22Rv1 (cell line): ENCODE results near the gene SNUPN.

Experiments
- H3K27ac ChIP-seq: fragments of 450-650 bp; 2 replicates; pipeline ENCODE4 v1.5.1; 2017
- CTCF ChIP-seq: fragments of 450-650 bp; IDR thresholded peaks from 2 replicates; pipeline ENCODE4 v1.5.1; 2017; ENCODE audit warnings: mild to moderate bottlenecking
- ZFX ChIP-seq: fragments of 450-650 bp; IDR thresholded peaks from 2 replicates; pipeline ENCODE4 v1.6.1; 2017; ENCODE audit warnings: antibody characterized with exemption, borderline replicate concordance

The SNUPN gene

DNA sequence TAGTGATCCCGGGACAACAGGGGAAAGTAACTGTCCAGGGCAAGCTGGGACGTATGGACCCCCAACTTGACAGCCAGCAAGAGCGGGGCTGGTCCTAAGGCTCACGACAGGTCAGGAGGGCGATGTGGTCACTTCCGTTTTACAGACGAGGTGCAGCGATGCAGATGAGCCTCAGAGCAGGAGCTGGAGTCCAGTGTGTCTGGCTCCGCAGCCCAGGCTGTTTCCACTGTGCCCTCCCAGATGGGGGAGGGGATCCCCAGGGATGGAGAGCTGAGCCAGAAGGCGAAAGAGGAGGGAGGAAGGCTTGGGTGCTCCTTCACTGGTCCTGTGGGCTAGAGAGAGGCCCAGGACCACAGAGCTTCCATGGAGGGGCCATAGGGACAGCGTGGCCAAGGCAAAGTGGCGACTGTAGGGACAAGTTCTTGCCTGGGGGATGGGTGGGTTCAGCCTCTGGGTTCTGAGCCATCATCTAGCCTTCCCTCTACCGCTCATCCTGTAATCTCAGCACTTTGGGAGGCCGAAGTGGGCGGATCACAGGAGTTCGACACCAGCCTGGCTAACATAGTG lies 27.9 kb upstream of the SNUPN start:
- TF ChIP-seq ZFX, result no peak
- no peak for TF ChIP-seq CTCF
- no peak overlapping the region for H3K27ac ChIP-seq

DNA sequence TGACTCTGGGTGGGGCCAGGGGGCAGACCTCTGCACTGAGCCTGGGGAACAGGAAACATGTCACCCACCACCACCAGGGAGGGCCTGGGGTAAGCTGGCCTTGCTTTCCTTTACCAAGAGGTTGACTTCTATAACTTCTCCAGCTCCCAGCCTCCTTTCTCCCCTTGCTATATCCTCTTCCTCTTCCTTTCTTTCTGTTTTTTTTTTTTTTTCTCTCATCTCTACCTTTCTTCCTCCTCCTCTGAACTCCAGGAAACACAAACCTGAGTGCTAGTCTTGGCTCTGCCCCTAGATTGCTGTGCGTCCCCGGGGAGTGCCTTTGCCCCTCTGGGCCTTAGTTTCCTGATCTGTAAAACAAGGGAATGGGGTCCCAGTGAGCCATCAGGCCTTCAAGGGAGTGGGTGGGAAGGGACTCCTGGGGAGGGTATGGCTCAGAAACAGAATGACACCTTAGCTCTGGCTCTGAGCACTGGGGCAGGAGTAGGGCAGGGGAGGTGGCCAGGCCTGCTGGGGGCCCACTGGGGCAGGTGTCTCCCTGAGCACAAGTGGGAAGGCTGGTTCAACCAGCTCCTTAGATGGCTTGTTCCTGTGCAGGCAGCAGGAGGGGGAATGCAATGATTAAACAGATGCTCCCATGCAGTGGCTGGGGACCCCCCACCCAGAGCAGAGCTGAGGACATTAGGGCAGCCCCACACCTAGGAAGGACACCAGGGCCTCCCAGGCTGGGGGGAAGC lies 26.5 kb upstream of the SNUPN start:
- TF ChIP-seq CTCF (no peak), ZFX (no peak)
- no peak overlapping the region for H3K27ac ChIP-seq

- TF ChIP-seq CTCF (no peak), ZFX (no peak)
- H3K27ac ChIP-seq, result no peak overlapping the region
These were observed 25.6 kb upstream of the SNUPN start for GRCh38 chr15:75650908-75651809.

GRCh38 chr15:75649848-75650247 lies 24.3 kb upstream of the SNUPN start:
- TF ChIP-seq ZFX (no peak), CTCF (no peak)
- no peak overlapping the region for H3K27ac ChIP-seq

GRCh38 chr15:75649045-75649761 lies 23.7 kb upstream of the SNUPN start:
- no peak overlapping the region for H3K27ac ChIP-seq
- TF ChIP-seq ZFX (no peak), CTCF (no peak)

- TF ChIP-seq CTCF, result peak; percentile 34
- TF ChIP-seq ZFX, result no peak
- H3K27ac ChIP-seq, result peak overlapping the region; percentile 63
These were observed 22.9 kb upstream of the SNUPN start for GRCh38 chr15:75648156-75649000.
